WI38 (cell line): ENCODE results near the gene CLIP4.

ENCODE experiments used
- H3K4me3 ChIP-seq: 2 replicates; pipeline ENCODE4 v1.5.1; 2011; ENCODE audit warnings: low read depth, mild to moderate bottlenecking, control low read depth, low read length
- TF ChIP-seq, protein P1 (sequence below): IDR thresholded peaks from 2 replicates; pipeline ENCODE4 v1.5.1; 2012; ENCODE audit warnings: low read depth, mild to moderate bottlenecking, control low read depth, low read length

Gene CLIP4

GRCh38 chr2:29187926-29188325 is 72.7 kb downstream of the CLIP4 start:
- TF ChIP-seq, protein P1, sequence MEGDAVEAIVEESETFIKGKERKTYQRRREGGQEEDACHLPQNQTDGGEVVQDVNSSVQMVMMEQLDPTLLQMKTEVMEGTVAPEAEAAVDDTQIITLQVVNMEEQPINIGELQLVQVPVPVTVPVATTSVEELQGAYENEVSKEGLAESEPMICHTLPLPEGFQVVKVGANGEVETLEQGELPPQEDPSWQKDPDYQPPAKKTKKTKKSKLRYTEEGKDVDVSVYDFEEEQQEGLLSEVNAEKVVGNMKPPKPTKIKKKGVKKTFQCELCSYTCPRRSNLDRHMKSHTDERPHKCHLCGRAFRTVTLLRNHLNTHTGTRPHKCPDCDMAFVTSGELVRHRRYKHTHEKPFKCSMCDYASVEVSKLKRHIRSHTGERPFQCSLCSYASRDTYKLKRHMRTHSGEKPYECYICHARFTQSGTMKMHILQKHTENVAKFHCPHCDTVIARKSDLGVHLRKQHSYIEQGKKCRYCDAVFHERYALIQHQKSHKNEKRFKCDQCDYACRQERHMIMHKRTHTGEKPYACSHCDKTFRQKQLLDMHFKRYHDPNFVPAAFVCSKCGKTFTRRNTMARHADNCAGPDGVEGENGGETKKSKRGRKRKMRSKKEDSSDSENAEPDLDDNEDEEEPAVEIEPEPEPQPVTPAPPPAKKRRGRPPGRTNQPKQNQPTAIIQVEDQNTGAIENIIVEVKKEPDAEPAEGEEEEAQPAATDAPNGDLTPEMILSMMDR = no peak
- no peak overlapping the region for H3K4me3 ChIP-seq

- H3K4me3 ChIP-seq = no peak overlapping the region
- TF ChIP-seq, protein P1 = no peak
Measured at GRCh38 chr2:29189052-29189451, 73.8 kb downstream of the CLIP4 start.

- H3K4me3 ChIP-seq = no peak overlapping the region
- TF ChIP-seq, protein P1 = no peak
Measured at GRCh38 chr2:29191817-29192216, 76.6 kb downstream of the CLIP4 start.

GRCh38 chr2:29192526-29192925 is 77.3 kb downstream of the CLIP4 start:
- TF ChIP-seq, protein P1 = no peak

DNA sequence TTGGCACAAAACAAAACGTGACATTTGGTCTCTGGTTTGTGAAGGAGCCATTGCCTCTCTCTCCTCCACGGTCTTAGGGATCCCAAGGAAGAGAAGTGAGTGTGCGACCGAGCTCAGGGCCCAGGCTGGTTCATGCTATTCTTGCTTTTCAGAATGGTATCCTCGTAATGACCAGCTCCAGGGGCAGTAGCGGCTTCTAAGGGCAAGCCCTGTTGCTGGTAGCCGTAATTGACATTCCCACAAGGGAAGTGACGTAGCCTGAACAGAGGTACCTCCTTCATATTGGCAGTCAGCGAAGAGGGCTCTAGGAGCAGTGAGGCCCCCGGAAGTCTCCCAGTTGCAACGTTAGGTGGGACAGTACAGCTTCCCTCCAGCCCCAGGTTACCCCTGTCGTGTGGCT is 77.9 kb downstream of the CLIP4 start:
- TF ChIP-seq, protein P1 = no peak
- H3K4me3 ChIP-seq = no peak overlapping the region

More at GRCh38 chr2:29192526-29192925, 77.3 kb downstream of the CLIP4 start:
- H3K4me3 ChIP-seq = no peak overlapping the region

GRCh38 chr2:29193681-29194080 is 78.5 kb downstream of the CLIP4 start:
- H3K4me3 ChIP-seq = no peak overlapping the region
- TF ChIP-seq, protein P1 = no peak

DNA sequence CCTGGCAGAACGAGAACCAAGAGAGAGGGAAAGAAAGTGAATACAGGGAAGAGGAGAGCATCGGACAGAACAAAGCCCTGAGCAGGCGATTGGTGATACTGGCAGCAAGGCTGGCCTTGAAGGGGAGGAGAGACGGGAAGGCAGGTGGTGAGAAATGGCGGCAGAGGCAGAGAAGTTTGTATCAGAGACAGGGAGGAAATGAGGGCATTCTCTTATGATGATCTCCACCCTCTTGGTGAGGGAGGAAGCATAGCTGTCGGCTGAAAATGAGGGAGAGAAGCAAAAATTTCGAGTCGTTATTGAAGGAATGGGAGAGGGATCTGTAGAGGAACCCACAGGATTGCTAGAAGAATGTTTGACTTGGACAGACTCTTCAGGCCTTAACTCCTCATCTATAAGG is 80.6 kb downstream of the CLIP4 start:
- TF ChIP-seq, protein P1 = no peak
- H3K4me3 ChIP-seq = no peak overlapping the region
